Osteoblast (primary cell): Measurements from ENCODE around the gene KRT4. TPM values are rescaled to one million over a fixed set of nuclear protein-coding genes. Genes with fewer than 3 reads are reported as not detected.

Source experiments
- DNase-seq: peaks from one replicate; pipeline ENCODE4 v3.0.0; 2011; ENCODE audit warnings: low spot score, mixed read lengths; ENCODE audit not compliant: insufficient read length; ENCODE audit errors: missing footprints
- H2AFZ ChIP-seq: 2 replicates; pipeline ENCODE4 v1.6.0; 2011; ENCODE audit warnings: mild to moderate bottlenecking, low read length
- H3K27ac ChIP-seq: 2 replicates; pipeline ENCODE4 v1.5.1; 2011; ENCODE audit warnings: mild to moderate bottlenecking, low read depth, low read length, moderate library complexity
- H3K27me3 ChIP-seq: 2 replicates; pipeline ENCODE4 v1.6.0; 2012; ENCODE audit warnings: mild to moderate bottlenecking, control low read depth, inconsistent platforms, low read length, moderate library complexity; ENCODE audit not compliant: insufficient read depth
- H3K36me3 ChIP-seq: 2 replicates; pipeline ENCODE4 v1.5.1; 2011; ENCODE audit warnings: mild to moderate bottlenecking, low read length, control low read depth, moderate library complexity; ENCODE audit not compliant: insufficient read depth
- H3K4me1 ChIP-seq: 2 replicates; pipeline ENCODE4 v1.5.1; 2011; ENCODE audit warnings: mild to moderate bottlenecking, low read length, control low read depth, moderate library complexity; ENCODE audit not compliant: insufficient read depth
- H3K4me2 ChIP-seq: 2 replicates; pipeline ENCODE4 v1.6.0; 2011; ENCODE audit warnings: mild to moderate bottlenecking, low read length; ENCODE audit not compliant: insufficient read depth
- H3K4me3 ChIP-seq: fragments of 200-600 bp; sonication (generic); 3 replicates; pipeline ENCODE4 v1.5.1; 2012; ENCODE audit warnings: mild to moderate bottlenecking, low read length, inconsistent platforms; ENCODE audit not compliant: insufficient read depth
- H3K79me2 ChIP-seq: 2 replicates; pipeline ENCODE4 v1.6.0; 2012; ENCODE audit warnings: mild to moderate bottlenecking, low read length, control low read depth, inconsistent platforms; ENCODE audit not compliant: insufficient read depth
- H3K9me3 ChIP-seq: 2 replicates; pipeline ENCODE4 v1.5.1; 2011; ENCODE audit warnings: low read depth, low read length, control low read depth
- H4K20me1 ChIP-seq: 2 replicates; pipeline ENCODE4 v1.6.0; 2012; ENCODE audit warnings: mild to moderate bottlenecking, low read length, control low read depth; ENCODE audit not compliant: insufficient read depth
- CTCF ChIP-seq: IDR thresholded peaks from 2 replicates; pipeline ENCODE4 v1.5.1; 2011; ENCODE audit warnings: mild to moderate bottlenecking, low read depth, low read length, moderate library complexity; ENCODE audit errors: extremely low read depth
- total RNA-seq: library from RNA; depleted of rRNA; stranded (reverse); fragments of >200 nt; gene quantifications from 2 replicates; pipeline ENCODE4 v1.2.3, GENCODE V29; 2012

KRT4 gene
- total RNA-seq, 1 donor = not detected

DNA sequence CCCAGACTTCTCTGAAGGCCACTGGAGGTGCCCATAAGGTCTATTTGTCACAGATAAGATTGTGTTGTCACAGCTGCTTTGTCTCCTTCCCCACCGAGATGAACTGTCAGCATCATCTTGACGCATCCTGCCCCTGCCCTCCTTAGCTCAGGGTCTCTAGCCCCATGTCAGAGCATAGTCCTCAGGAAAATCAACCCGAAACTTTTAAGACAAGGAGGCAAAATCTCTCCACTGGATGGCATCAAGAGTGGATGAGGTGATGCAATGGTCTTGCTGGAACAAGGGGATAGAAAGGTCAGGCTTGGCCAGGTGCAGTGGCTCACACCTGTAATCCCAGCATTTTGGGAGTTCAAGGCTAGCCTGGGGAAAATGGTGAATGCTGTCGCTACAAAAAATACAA is 12.0 kb upstream of the KRT4 start:
- Histone ChIP-seq H3K4me2 (no peak overlapping the region), H4K20me1 (no peaks in the 10 kb centered on the region), H3K27ac (no peak overlapping the region), H3K4me3 (no peak overlapping the region), H2AFZ (no peak overlapping the region), H3K27me3 (peaks cover 3% of the 10 kb centered on the region), H3K9me3 (no peaks in the 10 kb centered on the region), H3K4me1 (peaks cover 7% of the 10 kb centered on the region), H3K79me2 (no peaks in the 10 kb centered on the region), H3K36me3 (no peaks in the 10 kb centered on the region)
- no peak for TF ChIP-seq CTCF
- no peak for DNase-seq

- Histone ChIP-seq H3K4me2 (no peak overlapping the region), H3K36me3 (no peaks in the 10 kb centered on the region), H3K27ac (no peak overlapping the region), H3K4me1 (peaks cover 7% of the 10 kb centered on the region), H3K4me3 (no peak overlapping the region), H3K79me2 (no peaks in the 10 kb centered on the region), H3K27me3 (peaks cover 6% of the 10 kb centered on the region), H3K9me3 (no peaks in the 10 kb centered on the region), H2AFZ (no peak overlapping the region), H4K20me1 (no peaks in the 10 kb centered on the region)
- no peak for DNase-seq
- no peak for TF ChIP-seq CTCF
Observed at GRCh38 chr12:52824741-52825410, 11.0 kb upstream of the KRT4 start.

- Histone ChIP-seq H3K4me1 (peaks cover 7% of the 10 kb centered on the region), H3K36me3 (no peaks in the 10 kb centered on the region), H3K4me3 (no peak overlapping the region), H2AFZ (no peak overlapping the region), H3K27ac (no peak overlapping the region), H3K4me2 (no peak overlapping the region), H4K20me1 (no peaks in the 10 kb centered on the region), H3K9me3 (no peaks in the 10 kb centered on the region), H3K79me2 (no peaks in the 10 kb centered on the region), H3K27me3 (peaks cover 8% of the 10 kb centered on the region)
- DNase-seq = no peak
- TF ChIP-seq CTCF = no peak
Observed at GRCh38 chr12:52823761-52824450, 10.0 kb upstream of the KRT4 start.

GRCh38 chr12:52822771-52823510 is 9.0 kb upstream of the KRT4 start:
- no peak for TF ChIP-seq CTCF
- no peak overlapping the region for H3K4me3 ChIP-seq
- peak overlapping the region; percentile 27 for H3K4me2 ChIP-seq
- H3K27me3 ChIP-seq = peaks cover 17% of the 10 kb centered on the region
- H3K9me3 ChIP-seq = no peaks in the 10 kb centered on the region
- no peak overlapping the region for H2AFZ ChIP-seq
- no peaks in the 10 kb centered on the region for H4K20me1 ChIP-seq
- H3K79me2 ChIP-seq = no peaks in the 10 kb centered on the region
- H3K4me1 ChIP-seq = peaks cover 7% of the 10 kb centered on the region
- no peak overlapping the region for H3K27ac ChIP-seq
- H3K36me3 ChIP-seq = no peaks in the 10 kb centered on the region
- no peak for DNase-seq
